Activated naive CD4-positive, alpha-beta T cell treated with anti-CD3 and anti-CD28 coated beads, Interleukin-2, amount 50 U/mL, for 24 hours (primary cell): ENCODE measurements around the gene BANP.
"Not testable (repeated sequence)": the region's sequence is repeated elsewhere in the genome, so short reads cannot be mapped to it uniquely, and the experiment has no call there.

Source experiments
- H3K27ac Mint-ChIP-seq: one replicate; pipeline ENCODE4 v1.8.0; 2021; ENCODE audit warnings: mild to moderate bottlenecking, mixed read lengths
- H3K27me3 Mint-ChIP-seq: one replicate; pipeline ENCODE4 v1.8.0; 2021; ENCODE audit warnings: mixed read lengths
- H3K36me3 Mint-ChIP-seq: one replicate; pipeline ENCODE4 v1.8.0; 2021; ENCODE audit warnings: mixed read lengths
- H3K4me1 Mint-ChIP-seq: one replicate; pipeline ENCODE4 v1.8.0; 2021; ENCODE audit warnings: mixed read lengths
- H3K4me3 Mint-ChIP-seq: one replicate; pipeline ENCODE4 v1.8.0; 2021; ENCODE audit warnings: mild to moderate bottlenecking, mixed read lengths
- H3K9me3 Mint-ChIP-seq: one replicate; pipeline ENCODE4 v1.8.0; 2021; ENCODE audit warnings: mixed read lengths

Gene BANP

GRCh38 chr16:88018382-88018781 is 67.1 kb downstream of the BANP start:
- H3K27ac Mint-ChIP-seq, H3K36me3 Mint-ChIP-seq, H3K4me1 Mint-ChIP-seq, H3K9me3 Mint-ChIP-seq, H3K4me3 Mint-ChIP-seq, H3K27me3 Mint-ChIP-seq: not testable (repeated sequence)

DNA sequence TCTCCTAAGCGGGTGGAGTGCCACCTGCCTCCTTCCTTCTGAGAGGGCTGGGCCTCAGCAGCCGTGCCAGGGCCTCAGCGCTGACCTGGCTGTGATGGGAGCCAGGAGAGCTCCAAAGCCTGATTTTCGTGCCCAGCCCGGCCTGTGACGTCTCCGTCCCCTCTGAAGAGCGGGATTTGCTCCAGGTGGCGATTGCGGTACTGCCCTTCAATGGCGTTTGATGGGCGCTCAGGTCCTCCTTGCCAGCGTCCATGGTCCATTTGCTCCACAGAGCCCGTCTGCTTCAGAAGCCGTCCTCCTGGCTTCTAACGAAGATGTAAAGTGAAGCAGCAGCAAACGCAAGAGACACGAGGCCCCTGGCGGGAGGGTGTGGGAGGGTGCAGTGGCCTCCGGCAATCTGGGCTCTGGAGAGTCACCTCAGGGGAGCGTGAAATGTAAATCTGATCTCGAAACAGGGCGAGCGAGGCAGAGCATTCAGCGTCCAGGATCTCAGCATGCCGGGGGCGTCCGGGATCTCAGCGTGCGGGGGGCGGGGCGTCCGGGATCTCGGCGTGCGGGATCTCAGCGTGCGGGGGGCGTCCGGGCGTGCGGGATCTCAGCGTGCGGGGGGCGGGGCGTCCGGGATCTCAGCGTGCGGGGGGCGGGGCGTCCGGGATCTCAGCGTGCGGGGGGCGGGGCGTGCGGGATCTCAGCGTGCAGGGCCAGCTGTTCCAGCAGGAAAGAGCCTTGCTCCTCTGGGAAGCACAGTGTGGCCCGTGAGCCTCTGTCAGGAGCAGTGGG is 68.0 kb downstream of the BANP start:
- not testable (repeated sequence) for H3K27ac Mint-ChIP-seq, H3K4me3 Mint-ChIP-seq, H3K36me3 Mint-ChIP-seq, H3K4me1 Mint-ChIP-seq, H3K27me3 Mint-ChIP-seq, H3K9me3 Mint-ChIP-seq

DNA sequence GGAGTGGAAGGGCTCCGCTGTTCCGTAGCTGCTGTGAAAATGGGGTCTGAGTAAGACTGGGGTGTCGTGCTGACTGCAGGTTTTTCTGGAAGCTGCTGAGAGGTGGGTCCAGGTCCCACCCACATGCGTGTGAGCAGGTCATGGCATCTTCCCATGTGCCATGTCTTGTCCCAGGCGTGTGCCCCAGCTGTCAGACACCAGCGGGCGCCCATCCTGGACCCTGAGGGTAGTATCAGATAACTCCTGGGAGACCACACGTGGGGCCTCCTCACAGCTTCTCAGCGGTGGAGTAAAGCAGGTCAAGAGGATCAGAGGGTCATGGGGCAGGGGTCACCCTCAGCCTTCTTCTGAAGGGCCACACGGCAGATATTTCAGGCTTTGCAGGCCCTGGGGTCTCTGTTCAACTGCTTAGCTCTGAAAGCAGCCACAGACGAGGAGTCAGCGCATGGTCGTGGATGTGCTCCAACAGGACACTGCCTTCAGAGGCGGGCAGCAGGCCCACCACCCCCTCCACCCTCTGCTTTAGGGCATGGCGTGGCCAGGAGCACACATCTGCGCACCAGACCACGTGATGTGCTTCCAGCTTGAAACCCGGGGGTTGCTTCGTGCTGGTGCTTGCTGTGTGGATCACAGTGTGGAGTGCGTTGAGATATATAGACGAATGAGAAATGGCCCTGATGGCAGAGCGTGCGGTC is 68.7 kb downstream of the BANP start:
- Mint-ChIP-seq H3K4me3 (no peak overlapping the region), H3K9me3 (no peaks in the 10 kb centered on the region), H3K27ac (no peak overlapping the region), H3K36me3 (no peaks in the 10 kb centered on the region), H3K27me3 (no peaks in the 10 kb centered on the region), H3K4me1 (peaks cover 3% of the 10 kb centered on the region)

DNA sequence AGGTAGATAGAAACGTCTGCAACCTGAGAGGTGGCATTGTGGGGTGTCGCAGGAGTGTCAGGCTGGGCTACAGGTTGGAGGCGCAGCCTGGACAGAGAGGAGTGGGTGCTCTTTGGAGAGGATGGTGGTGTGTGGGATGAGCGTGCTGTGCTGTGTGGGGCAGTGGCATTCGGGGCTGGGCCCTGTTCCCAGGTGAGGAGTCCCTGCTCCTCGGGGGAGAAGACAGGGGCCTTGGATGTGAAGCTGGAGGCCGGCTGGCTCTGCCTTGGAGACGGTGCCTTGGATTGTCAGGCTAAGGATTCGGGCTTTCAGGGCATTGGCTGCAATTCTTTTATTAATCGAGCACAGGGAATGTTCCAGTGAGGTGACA is 69.3 kb downstream of the BANP start:
- Mint-ChIP-seq H3K27ac (no peak overlapping the region), H3K4me1 (peaks cover 8% of the 10 kb centered on the region), H3K9me3 (no peaks in the 10 kb centered on the region), H3K27me3 (no peaks in the 10 kb centered on the region), H3K4me3 (no peak overlapping the region), H3K36me3 (no peaks in the 10 kb centered on the region)

DNA sequence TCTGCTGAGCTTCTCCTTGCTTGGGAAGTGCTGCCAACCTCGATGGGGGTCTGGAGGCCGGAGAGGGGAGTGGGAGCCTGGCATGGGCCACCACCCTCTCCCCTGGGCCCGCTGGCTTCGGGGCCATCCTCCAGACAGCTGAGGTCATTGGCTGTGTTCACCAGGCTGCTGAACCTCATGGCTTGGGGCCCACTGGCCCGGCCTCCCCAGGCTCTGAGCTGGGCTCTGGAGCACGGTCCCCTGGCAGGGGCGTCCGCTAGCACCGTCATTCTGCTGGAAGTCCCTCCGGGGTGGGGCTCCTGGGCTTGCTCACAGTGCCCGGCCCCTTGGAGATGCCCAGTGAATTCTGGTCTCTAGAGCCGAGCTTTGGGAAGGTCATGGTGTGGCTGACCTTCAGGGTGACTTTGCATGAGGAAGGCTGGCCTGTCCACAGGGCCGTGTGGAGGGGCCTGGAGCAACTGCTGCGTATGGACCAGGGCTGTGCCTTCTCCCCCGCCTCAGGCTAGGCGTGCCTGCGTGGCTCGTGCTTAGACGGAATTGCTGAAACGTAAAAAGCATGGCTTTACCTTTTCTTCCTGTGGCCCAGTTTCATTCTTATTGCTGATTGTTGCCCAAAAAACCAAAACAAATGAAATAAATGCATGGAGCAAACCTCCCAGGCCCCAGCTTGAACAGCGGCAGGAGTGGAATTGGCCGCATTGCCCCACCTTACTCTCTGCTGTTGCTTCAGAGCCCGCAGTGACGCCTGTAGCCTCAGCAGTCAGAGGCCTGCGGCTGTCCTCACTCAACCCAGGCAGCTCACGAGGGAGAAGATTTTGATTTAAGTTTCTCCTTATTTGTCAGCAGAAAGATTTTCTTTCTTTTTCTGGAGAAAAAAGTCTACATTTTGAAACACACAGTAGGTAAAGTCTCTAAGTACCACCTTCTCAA is 70.1 kb downstream of the BANP start:
- H3K9me3 Mint-ChIP-seq, H3K4me3 Mint-ChIP-seq, H3K27ac Mint-ChIP-seq, H3K36me3 Mint-ChIP-seq, H3K27me3 Mint-ChIP-seq: not testable (repeated sequence)
- H3K4me1 Mint-ChIP-seq, result peaks cover 10% of the 10 kb centered on the region

DNA sequence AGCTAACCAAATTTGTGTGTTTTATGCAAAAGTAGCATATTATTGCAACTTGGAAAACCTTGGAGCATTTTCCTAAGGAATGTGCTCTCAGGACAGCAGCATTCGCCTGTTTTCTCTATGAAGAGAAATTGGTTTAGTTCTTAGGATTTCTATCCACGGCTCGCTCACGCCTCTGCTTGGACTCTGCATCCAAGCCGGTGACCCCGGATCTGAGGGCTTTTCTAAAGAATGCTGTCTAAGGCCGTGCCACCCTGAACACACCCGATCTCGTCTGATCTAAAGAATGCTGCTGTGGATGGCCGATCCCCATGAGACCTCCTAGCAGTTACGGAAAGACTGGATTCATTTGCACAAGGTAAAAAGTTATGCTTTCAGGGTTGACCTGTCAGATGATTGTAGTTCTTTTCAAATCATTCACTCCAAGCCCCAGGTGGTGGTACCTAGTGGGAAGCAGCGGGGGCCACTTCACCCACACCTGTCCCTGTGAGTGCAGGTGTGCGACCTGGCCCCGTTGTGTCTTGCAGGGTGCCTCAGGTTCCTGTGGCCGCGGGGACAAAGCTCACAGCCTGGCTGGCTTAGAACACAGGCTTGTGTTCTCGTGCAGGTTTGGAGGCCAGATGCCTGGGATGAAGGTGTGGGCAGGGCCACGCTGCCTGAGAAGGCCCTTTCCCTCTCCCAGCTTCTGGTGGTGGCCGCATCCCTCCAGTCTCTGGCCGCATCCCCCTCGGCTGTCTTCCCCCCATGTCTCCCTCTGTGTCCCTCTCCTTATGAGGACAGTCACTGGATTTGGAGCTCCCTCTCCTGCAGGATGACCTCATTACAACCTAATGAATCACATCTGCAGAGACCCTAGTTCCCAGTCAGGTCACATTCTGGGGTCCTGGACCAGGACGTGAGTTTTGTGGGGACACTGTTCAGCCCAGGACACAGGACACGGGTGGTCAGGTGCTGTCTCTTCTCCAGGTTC is 71.1 kb downstream of the BANP start:
- H3K9me3 Mint-ChIP-seq, result no peaks in the 10 kb centered on the region
- peaks cover 5% of the 10 kb centered on the region for H3K36me3 Mint-ChIP-seq
- no peak overlapping the region for H3K4me3 Mint-ChIP-seq
- no peak overlapping the region for H3K27ac Mint-ChIP-seq
- peaks cover 17% of the 10 kb centered on the region for H3K4me1 Mint-ChIP-seq
- H3K27me3 Mint-ChIP-seq, result no peaks in the 10 kb centered on the region

- Mint-ChIP-seq H3K4me3 (no peak overlapping the region), H3K27me3 (no peaks in the 10 kb centered on the region), H3K9me3 (no peaks in the 10 kb centered on the region), H3K36me3 (peaks cover 5% of the 10 kb centered on the region), H3K27ac (no peak overlapping the region), H3K4me1 (peaks cover 17% of the 10 kb centered on the region)
These were observed 72.1 kb downstream of the BANP start for GRCh38 chr16:88023366-88023765.

- H3K27me3 Mint-ChIP-seq, result no peaks in the 10 kb centered on the region
- peaks cover 5% of the 10 kb centered on the region for H3K36me3 Mint-ChIP-seq
- no peak overlapping the region for H3K27ac Mint-ChIP-seq
- no peaks in the 10 kb centered on the region for H3K9me3 Mint-ChIP-seq
- H3K4me1 Mint-ChIP-seq, result peaks cover 17% of the 10 kb centered on the region
- no peak overlapping the region for H3K4me3 Mint-ChIP-seq
These were observed 72.6 kb downstream of the BANP start for GRCh38 chr16:88023786-88024185.

DNA sequence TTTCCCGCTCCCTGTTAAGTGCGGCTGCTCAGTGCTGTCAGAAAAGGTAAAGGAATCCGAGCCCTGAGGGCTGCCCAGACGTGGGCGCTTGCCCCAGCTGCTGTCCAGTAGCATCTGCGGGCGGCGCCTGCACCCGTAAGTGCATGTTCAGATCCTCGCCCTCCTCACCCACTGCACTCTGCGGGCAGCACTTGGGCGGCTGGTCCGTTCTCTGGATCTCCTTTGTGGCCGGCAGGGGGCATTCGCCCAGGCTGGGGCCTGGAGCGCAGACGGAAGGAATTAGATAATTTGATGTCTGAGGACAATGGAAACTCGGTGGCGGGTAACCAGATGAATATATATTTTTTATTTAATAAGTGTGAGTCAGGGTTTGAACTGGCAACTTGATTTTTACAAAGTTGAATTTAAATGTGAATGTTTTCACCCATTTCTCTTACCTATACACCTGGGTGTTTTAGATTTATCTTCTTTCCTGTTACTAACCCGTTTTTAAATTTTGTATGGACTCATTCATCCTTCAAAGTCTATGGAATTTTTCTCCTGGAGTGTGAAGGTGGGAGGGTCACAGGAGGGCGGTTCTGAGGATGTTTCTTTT is 73.4 kb downstream of the BANP start:
- H3K4me3 Mint-ChIP-seq, H3K36me3 Mint-ChIP-seq, H3K27me3 Mint-ChIP-seq, H3K9me3 Mint-ChIP-seq: not testable (repeated sequence)
- H3K27ac Mint-ChIP-seq, result peak overlapping the region; percentile 51
- H3K4me1 Mint-ChIP-seq, result peaks cover 17% of the 10 kb centered on the region

DNA sequence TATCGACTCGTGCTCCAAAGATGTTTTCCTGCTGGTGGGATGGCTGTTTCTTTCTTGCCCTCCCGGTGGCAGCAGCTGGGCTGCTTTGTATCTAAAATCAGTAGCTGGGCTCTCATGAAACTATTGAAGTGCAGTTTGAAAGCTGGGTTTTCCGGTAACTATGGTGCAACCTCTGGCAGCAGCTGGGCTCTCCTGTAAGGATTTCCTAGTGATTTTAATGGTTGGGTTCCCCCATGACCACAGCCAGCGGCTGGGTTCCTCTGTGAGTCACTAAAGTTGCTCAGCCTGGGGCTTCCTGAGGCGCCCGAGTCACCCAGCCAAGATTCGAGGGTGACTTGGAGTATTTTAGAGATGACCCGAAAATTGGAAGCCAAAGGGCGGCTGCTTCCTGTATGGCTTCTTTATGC is 73.9 kb downstream of the BANP start:
- H3K27ac Mint-ChIP-seq, result peak overlapping the region; percentile 51
- not testable (repeated sequence) for H3K27me3 Mint-ChIP-seq, H3K36me3 Mint-ChIP-seq

DNA sequence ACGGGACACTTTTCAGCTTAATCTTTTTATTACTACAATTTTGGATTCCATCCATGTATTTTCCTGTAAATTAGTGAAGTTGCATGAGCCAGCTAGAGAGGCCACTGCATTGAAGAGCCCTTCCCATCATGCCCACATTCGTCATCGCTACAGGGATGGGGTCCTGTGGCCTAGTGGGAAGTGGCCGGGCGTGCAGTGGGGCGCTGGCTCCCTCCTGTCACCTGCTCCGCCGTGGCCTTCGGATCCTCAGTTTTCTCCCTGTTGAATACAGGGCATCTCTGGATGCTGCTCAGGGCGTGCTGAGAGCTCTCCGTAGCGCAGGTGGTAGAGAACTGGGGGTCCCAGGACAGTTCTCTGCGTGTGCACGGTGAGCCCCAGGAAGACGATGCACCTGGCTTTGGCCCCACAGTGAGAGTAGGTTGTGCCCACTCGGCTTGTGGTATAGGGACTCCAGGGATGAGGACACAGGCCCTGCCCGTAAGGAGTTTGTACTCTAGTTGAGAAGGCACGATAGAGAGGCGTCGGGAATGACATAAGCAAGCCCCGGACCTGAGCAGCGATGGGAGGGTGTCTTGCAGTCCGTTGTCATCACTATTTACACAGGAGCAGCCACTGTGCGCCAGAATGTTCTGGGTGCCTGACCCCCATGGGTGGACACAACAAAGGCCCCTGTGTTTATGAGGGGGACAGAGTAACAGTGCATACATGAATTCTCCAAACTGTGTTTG is 74.8 kb downstream of the BANP start:
- not testable (repeated sequence) for H3K27me3 Mint-ChIP-seq, H3K36me3 Mint-ChIP-seq, H3K27ac Mint-ChIP-seq, H3K9me3 Mint-ChIP-seq, H3K4me3 Mint-ChIP-seq
- H3K4me1 Mint-ChIP-seq, result peaks cover 17% of the 10 kb centered on the region

More for the DNA sequence above, 73.9 kb downstream of the BANP start:
- H3K9me3 Mint-ChIP-seq, H3K4me3 Mint-ChIP-seq: not testable (repeated sequence)
- H3K4me1 Mint-ChIP-seq, result peaks cover 17% of the 10 kb centered on the region

GRCh38 chr16:88026964-88027938 is 76.0 kb downstream of the BANP start:
- H3K27me3 Mint-ChIP-seq, result no peaks in the 10 kb centered on the region
- H3K9me3 Mint-ChIP-seq, result no peaks in the 10 kb centered on the region
- H3K4me3 Mint-ChIP-seq, result no peak overlapping the region
- H3K4me1 Mint-ChIP-seq, result peaks cover 17% of the 10 kb centered on the region
- peaks cover 5% of the 10 kb centered on the region for H3K36me3 Mint-ChIP-seq
- H3K27ac Mint-ChIP-seq, result peak overlapping the region; percentile 69

DNA sequence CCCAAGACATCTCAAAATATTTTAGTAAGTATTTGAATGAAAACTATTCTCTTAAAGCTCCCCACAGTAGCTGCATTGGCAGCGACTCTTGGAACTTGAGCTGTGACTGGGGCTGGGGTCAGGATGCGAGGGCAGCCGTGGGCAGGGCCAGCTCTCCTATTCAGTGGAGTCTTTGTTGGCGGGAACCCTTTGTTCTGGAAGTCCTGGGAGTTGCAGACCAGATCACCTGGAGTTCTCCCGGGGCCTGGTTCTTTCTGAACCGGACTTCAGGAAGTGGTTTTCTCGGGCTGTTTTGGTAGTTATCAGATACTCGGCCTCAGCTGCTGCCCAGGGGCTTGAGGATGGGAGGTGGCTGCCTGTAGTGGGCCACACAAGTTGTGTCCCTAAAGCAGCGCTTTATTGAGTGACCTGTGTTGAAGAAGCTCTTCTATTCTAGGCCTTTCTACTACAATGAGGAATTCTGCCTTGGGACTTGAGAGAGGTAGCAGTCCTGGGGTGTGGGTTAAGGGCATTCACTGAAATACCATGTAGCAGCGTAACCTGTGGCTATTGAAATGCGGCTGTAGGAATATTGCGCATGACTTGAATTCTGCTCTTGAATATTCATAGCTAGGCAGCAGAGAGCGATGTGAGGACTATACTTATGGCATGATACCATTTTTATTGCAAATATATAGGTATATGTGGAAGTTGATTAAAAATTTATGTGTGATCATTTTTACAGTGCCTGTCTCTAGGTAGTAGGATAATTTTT is 77.1 kb downstream of the BANP start:
- not testable (repeated sequence) for H3K27me3 Mint-ChIP-seq, H3K9me3 Mint-ChIP-seq, H3K36me3 Mint-ChIP-seq, H3K4me3 Mint-ChIP-seq
- Mint-ChIP-seq H3K4me1 (peaks cover 17% of the 10 kb centered on the region), H3K27ac (peak overlapping the region; percentile 8)
